ENCODE data around the gene OPA3. TPM values are rescaled to one million over a fixed set of nuclear protein-coding genes. Genes with fewer than 3 reads are reported as not detected.
"Not testable (repeated sequence)": the region's sequence is repeated elsewhere in the genome, so short reads cannot be mapped to it uniquely, and the experiment has no call there.

The OPA3 gene
- total RNA-seq, 1 experiment from 2014 or later: 15.2 TPM

GRCh38 chr19:45512881-45513483 lies 71.6 kb downstream of the OPA3 start:
- Histone ChIP-seq H3K4me1 (replicated peaks; ENCODE audit: insufficient read depth) (peaks cover 41% of the 10 kb centered on the region), H3K4me2 (no peak overlapping the region)
- BruUV-seq (replicated peaks): no TSS peak

GRCh38 chr19:45511074-45511473 lies 73.5 kb downstream of the OPA3 start:
- H3K4me3 ChIP-seq: no peak overlapping the region
- intact Hi-C loops (cut with micrococcal nuclease; ENCODE audit: unreplicated experiment): no loop called here
- H3K4me1 ChIP-seq (replicated peaks; ENCODE audit: insufficient read depth): peaks cover 41% of the 10 kb centered on the region
- no TSS peak for BruUV-seq (replicated peaks)
- ChIA-PET POLR2A (ENCODE audit: unreplicated experiment) (no interaction called here), CTCF (no interaction called here)
- H2AFZ ChIP-seq: no peak overlapping the region
- no peaks in the 10 kb centered on the region for H3K9me2 ChIP-seq (ENCODE audit: insufficient read depth)
- H3F3A ChIP-seq (ENCODE audit: insufficient read depth, low read depth): peaks cover 47% of the 10 kb centered on the region
- no peaks in the 10 kb centered on the region for H3K27me3 ChIP-seq (ENCODE audit: insufficient read depth, low read depth)
- peaks cover 93% of the 10 kb centered on the region for H3K79me2 ChIP-seq (ENCODE audit: low read depth)
- TF ChIP-seq, protein P1, sequence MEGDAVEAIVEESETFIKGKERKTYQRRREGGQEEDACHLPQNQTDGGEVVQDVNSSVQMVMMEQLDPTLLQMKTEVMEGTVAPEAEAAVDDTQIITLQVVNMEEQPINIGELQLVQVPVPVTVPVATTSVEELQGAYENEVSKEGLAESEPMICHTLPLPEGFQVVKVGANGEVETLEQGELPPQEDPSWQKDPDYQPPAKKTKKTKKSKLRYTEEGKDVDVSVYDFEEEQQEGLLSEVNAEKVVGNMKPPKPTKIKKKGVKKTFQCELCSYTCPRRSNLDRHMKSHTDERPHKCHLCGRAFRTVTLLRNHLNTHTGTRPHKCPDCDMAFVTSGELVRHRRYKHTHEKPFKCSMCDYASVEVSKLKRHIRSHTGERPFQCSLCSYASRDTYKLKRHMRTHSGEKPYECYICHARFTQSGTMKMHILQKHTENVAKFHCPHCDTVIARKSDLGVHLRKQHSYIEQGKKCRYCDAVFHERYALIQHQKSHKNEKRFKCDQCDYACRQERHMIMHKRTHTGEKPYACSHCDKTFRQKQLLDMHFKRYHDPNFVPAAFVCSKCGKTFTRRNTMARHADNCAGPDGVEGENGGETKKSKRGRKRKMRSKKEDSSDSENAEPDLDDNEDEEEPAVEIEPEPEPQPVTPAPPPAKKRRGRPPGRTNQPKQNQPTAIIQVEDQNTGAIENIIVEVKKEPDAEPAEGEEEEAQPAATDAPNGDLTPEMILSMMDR (conservative IDR thresholded peaks at IDR 0.05): no peak
- no peak for TF ChIP-seq EZH2 (IDR thresholded peaks at IDR 0.05; ENCODE audit: low read depth)
- H3K9me3 ChIP-seq (ENCODE audit: insufficient read depth, low read depth): no peaks in the 10 kb centered on the region
- no peak overlapping the region for H3K27ac ChIP-seq
- no peak for DNase-seq
- H3K4me2 ChIP-seq: no peak overlapping the region
- H3K36me3 ChIP-seq (ENCODE audit: low read depth): no peaks in the 10 kb centered on the region; the same call in 1 of the 2 replicates
- H4K20me1 ChIP-seq (ENCODE audit: insufficient read depth): peaks cover 63% of the 10 kb centered on the region

More at GRCh38 chr19:45512881-45513483, 71.6 kb downstream of the OPA3 start:
- Histone ChIP-seq H3K27ac (no peak overlapping the region; the same call in 1 of the 2 replicates), H3K79me2 (ENCODE audit: low read depth) (peaks cover 82% of the 10 kb centered on the region), H4K20me1 (ENCODE audit: insufficient read depth) (peaks cover 73% of the 10 kb centered on the region), H3K4me3 (no peak overlapping the region), H2AFZ (no peak overlapping the region), H3K27me3 (ENCODE audit: insufficient read depth, low read depth) (no peaks in the 10 kb centered on the region), H3K9me2 (ENCODE audit: insufficient read depth) (no peaks in the 10 kb centered on the region), H3K9me3 (ENCODE audit: insufficient read depth, low read depth) (no peaks in the 10 kb centered on the region), H3K36me3 (ENCODE audit: low read depth) (peaks cover 1% of the 10 kb centered on the region; the same call in 1 of the 2 replicates), H3F3A (ENCODE audit: insufficient read depth, low read depth) (peaks cover 54% of the 10 kb centered on the region)
- DNase-seq: no peak
- POLR2A ChIA-PET (ENCODE audit: unreplicated experiment): no interaction called here
- TF ChIP-seq, protein P1 (conservative IDR thresholded peaks at IDR 0.05): no peak
- CTCF ChIA-PET: no interaction called here
- intact Hi-C loops (cut with micrococcal nuclease; ENCODE audit: unreplicated experiment): no loop called here

GRCh38 chr19:45510352-45510751 lies 74.2 kb downstream of the OPA3 start:
- peaks cover 44% of the 10 kb centered on the region for H3F3A ChIP-seq (ENCODE audit: insufficient read depth, low read depth)
- H3K36me3 ChIP-seq (ENCODE audit: low read depth); H3K9me3 ChIP-seq (ENCODE audit: insufficient read depth, low read depth); H3K9me2 ChIP-seq (ENCODE audit: insufficient read depth); H2AFZ ChIP-seq; H3K4me3 ChIP-seq; H3K27ac ChIP-seq; H3K27me3 ChIP-seq (ENCODE audit: insufficient read depth, low read depth); DNase-seq; POLR2A ChIA-PET (ENCODE audit: unreplicated experiment); intact Hi-C loops (cut with micrococcal nuclease; ENCODE audit: unreplicated experiment); CTCF ChIA-PET; H3K4me2 ChIP-seq; BruUV-seq (replicated peaks): not testable (repeated sequence)
- peaks cover 89% of the 10 kb centered on the region for H3K79me2 ChIP-seq (ENCODE audit: low read depth)
- H3K4me1 ChIP-seq (replicated peaks; ENCODE audit: insufficient read depth): peaks cover 44% of the 10 kb centered on the region
- H4K20me1 ChIP-seq (ENCODE audit: insufficient read depth): peaks cover 56% of the 10 kb centered on the region

- ChIA-PET CTCF (interaction anchor here (0.7 kb wide), 1 partner anchor 13 kb away, joined by 3 read pairs; no protein-coding TSS in a partner anchor), POLR2A (ENCODE audit: unreplicated experiment) (no interaction called here)
- Histone ChIP-seq H3F3A (ENCODE audit: insufficient read depth, low read depth) (peaks cover 44% of the 10 kb centered on the region), H4K20me1 (ENCODE audit: insufficient read depth) (peaks cover 49% of the 10 kb centered on the region), H3K4me3 (peak overlapping the region; percentile 97; the same call in 1 of the 2 replicates), H3K27ac (peak overlapping the region; percentile 8; the same call in 1 of the 2 replicates), H3K27me3 (ENCODE audit: insufficient read depth, low read depth) (no peaks in the 10 kb centered on the region), H3K9me3 (ENCODE audit: insufficient read depth, low read depth) (no peaks in the 10 kb centered on the region), H3K36me3 (ENCODE audit: low read depth) (no peaks in the 10 kb centered on the region; the same call in 1 of the 2 replicates), H3K4me1 (replicated peaks; ENCODE audit: insufficient read depth) (peaks cover 42% of the 10 kb centered on the region), H3K9me2 (ENCODE audit: insufficient read depth) (no peaks in the 10 kb centered on the region), H2AFZ (no peak overlapping the region), H3K79me2 (ENCODE audit: low read depth) (peaks cover 82% of the 10 kb centered on the region), H3K4me2 (peak overlapping the region; percentile 99)
- intact Hi-C loops (cut with micrococcal nuclease; ENCODE audit: unreplicated experiment): loop anchor here (5.0 kb wide), 1 partner anchor 133 kb away; no protein-coding TSS in a partner anchor
- TF ChIP-seq EZH2 (IDR thresholded peaks at IDR 0.05; ENCODE audit: low read depth): no peak
- TF ChIP-seq, protein P1 (conservative IDR thresholded peaks at IDR 0.05): no peak
- no peak for DNase-seq
- BruUV-seq (replicated peaks): no TSS peak
Observed at GRCh38 chr19:45509692-45510015, 74.9 kb downstream of the OPA3 start.

All from PC-9 (cell line).